Testis (tissue), 3 donors: Measurements from ENCODE around the gene CCND3. TPM values are rescaled to one million over a fixed set of nuclear protein-coding genes. Genes with fewer than 3 reads are reported as not detected.

Experiments
- DNase-seq: peaks from one replicate; pipeline ENCODE4 v3.0.0-alpha.2; 2019
- H3K27ac ChIP-seq, 2 donors: fragments of 200-600 bp; sonication (generic); one replicate each; pipeline ENCODE4 v1.5.1; 2019
- H3K27me3 ChIP-seq: fragments of 200-600 bp; sonication (generic); one replicate; pipeline ENCODE4 v1.5.1; 2019
- H3K36me3 ChIP-seq: fragments of 200-600 bp; sonication (generic); one replicate; pipeline ENCODE4 v1.5.1; 2017; ENCODE audit warnings: low read depth; ENCODE audit errors: missing control alignments
- H3K4me1 ChIP-seq: fragments of 200-600 bp; sonication (generic); one replicate; pipeline ENCODE4 v1.5.1; 2019
- H3K4me3 ChIP-seq, 2 donors: fragments of 200-600 bp; sonication (generic); one replicate each; pipeline ENCODE4 v1.5.1; 2017 to 2019
- H3K9me3 ChIP-seq: fragments of 200-600 bp; sonication (generic); one replicate; pipeline ENCODE4 v1.5.1; 2017
- CTCF ChIP-seq, 3 experiments: fragments of 450-650 bp in 2 of 3; fragments of 200-600 bp in 1 of 3; sonication (generic) in 1 of 3; IDR thresholded peaks; one replicate each; pipeline ENCODE4 v1.5.1; 2016 to 2019; ENCODE audit warnings: antibody characterized with exemption in 3 of 3, mild to moderate bottlenecking in 2 of 3, moderate library complexity in 1 of 3
- POLR2A ChIP-seq: fragments of 450-650 bp; IDR thresholded peaks from one replicate; pipeline ENCODE4 v1.6.1; 2017; ENCODE audit warnings: antibody characterized with exemption, mild to moderate bottlenecking, moderate library complexity
- WGBS, 2 donors: methylation state at CpG; one replicate each; pipeline ENCODE4 v1.1.5; 2018; 5-methylcytosine and 5-hydroxymethylcytosine counted together
- intact Hi-C: fragments of 100-400 bp; cut with DNase I; formaldehyde crosslinking; loops from one replicate; pipeline ENCODE4 v1.15.1; 2023; ENCODE audit warnings: low total_unique reads
- polyA plus RNA-seq: library from polyadenylated mRNA; stranded (reverse); fragments of 350-450 nt; fragmentation: Illumina TruSeq; extraction: RNeasy Lipid Tissue Mini Kit (QIAGEN cat#74804); gene quantifications from one replicate; pipeline ENCODE4 v1.2.3, GENCODE V29; 2014; ENCODE audit warnings: low read depth, low replicate concordance; ENCODE audit not compliant: insufficient read depth
- total RNA-seq, 2 donors: library from RNA; depleted of rRNA; stranded (reverse); fragments of >200 nt; gene quantifications; one replicate each; pipeline ENCODE4 v1.2.3, GENCODE V29; 2016

Gene CCND3
- total and polyA plus RNA-seq, 3 donors from 2014 or later: 21.2 to 32.9 (median 27.9) TPM

DNA sequence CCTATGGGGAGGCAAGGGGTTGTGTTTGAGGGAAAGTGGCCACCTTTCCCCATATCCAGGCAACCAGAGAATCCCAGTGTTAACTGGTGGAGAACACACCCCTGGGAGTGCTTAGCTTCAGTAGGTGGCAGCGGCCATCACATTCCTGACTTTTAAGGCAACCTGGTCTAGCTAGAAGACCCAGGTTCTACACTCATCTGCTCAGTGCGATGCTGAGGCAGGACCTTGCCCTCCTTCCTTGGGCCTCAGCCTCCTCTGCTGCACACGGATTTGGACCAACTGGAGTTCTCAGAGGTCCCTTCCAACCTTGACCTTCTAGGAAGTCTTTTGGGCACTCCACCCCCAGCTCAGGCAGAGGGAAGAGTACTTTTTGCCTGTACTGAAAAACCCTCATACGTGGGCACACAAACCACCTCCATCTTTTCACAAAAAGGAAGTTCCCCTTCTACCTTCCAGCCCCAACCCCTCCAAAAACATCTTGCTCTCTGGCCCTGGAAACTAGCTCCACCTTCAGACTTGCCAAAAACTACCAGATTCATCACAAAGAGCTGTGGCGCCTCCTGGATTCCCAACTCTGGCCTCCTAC, 2.9 kb downstream of the CCND3 start:
- intact Hi-C loops: loop anchor here (5.0 kb wide), 1 partner anchor 104 kb away; no protein-coding TSS in a partner anchor
- Histone ChIP-seq H3K27me3 (no peaks in the 10 kb centered on the region), H3K27ac (peak overlapping the region; percentile 53 to 57), H3K36me3 (no peaks in the 10 kb centered on the region), H3K4me1 (peaks cover 36% of the 10 kb centered on the region), H3K9me3 (no peaks in the 10 kb centered on the region), H3K4me3 (no peak overlapping the region)
- TF ChIP-seq CTCF (IDR thresholded peaks at IDR 0.05) (no peak), POLR2A (no peak)
- DNase-seq: no peak
- WGBS, 2 donors: 41 to 60% methylated on average over 5 of the region's 5 CpGs

GRCh38 chr6:41937861-41938574, 3.6 kb downstream of the CCND3 start:
- DNase-seq: no peak
- TF ChIP-seq CTCF (IDR thresholded peaks at IDR 0.05) (no peak), POLR2A (no peak)
- Histone ChIP-seq H3K27me3 (no peaks in the 10 kb centered on the region), H3K27ac (peak overlapping the region in 1 of 2 donors; percentile 57), H3K4me1 (peaks cover 36% of the 10 kb centered on the region), H3K9me3 (no peaks in the 10 kb centered on the region), H3K4me3 (no peak overlapping the region), H3K36me3 (no peaks in the 10 kb centered on the region)
- 63 to 64% methylated on average over 4 of the region's 4 CpGs for WGBS, 2 donors
- intact Hi-C loops: loop anchor here (5.0 kb wide), 1 partner anchor 104 kb away; no protein-coding TSS in a partner anchor

DNA sequence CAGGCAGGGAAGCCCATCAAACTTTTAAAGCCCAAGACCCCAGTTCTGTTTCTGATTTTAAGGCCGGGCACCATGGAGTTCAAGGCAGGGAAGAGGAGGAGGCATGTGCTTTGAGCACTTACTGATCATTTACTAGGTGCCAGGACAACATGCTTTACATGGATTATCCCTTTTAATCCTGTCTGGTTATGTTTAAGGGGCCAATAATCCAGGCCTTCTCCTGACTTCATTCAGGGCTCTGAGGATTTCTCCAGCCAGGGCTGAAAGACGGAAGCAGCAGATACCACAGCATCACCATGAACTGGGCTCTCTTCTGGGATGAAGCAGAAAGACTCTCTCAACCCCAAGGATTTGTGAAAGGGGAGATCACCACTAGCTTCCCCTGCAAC, 4.1 kb downstream of the CCND3 start:
- intact Hi-C loops: loop anchor here (5.0 kb wide), 1 partner anchor 105 kb away; no protein-coding TSS in a partner anchor
- WGBS, 2 donors: 54 to 71% methylated on average over 2 of the region's 2 CpGs
- no peak for DNase-seq
- Histone ChIP-seq H3K27ac (no peak overlapping the region), H3K4me1 (peaks cover 36% of the 10 kb centered on the region), H3K9me3 (no peaks in the 10 kb centered on the region), H3K4me3 (no peak overlapping the region), H3K36me3 (no peaks in the 10 kb centered on the region), H3K27me3 (no peaks in the 10 kb centered on the region)
- TF ChIP-seq POLR2A: no peak
- no peak for TF ChIP-seq CTCF (IDR thresholded peaks at IDR 0.05)

DNA sequence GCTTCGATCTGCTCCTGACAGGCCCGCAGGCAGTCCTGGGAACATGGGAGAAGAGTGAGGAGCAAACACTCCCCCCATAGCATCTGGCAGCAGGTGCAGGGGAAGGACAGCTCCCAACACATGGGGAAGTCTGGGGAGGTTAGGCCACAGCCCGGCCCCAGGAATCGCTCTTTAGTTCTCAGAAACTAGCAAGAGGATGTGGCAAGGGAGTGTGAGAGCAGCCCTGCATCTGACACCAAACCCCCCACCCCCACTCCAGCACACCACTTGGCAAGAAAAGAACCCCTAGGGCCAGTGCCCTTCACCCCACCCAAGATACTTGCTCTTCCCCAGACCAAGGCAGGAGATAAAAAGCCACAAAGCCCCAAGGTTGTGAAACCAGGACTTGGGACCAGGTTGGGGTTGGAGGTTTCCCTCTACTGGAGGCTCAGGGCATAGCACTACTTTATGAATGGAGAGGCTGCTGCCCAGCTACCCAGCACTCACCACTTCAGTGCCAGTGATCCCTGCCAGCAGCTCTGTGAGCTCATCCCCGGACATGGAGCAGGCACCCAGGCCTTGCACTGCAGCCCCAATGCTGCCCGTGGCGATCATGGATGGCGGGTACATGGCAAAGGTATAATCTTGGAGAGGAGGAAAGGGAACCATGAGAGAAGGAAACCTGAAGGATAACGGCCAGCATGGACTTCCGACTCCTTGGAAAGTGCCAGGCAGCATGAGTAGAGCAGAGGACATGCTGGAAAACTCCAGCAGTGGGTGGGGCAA, 5.4 kb downstream of the CCND3 start:
- Histone ChIP-seq H3K4me3 (no peak overlapping the region), H3K9me3 (no peaks in the 10 kb centered on the region), H3K4me1 (peaks cover 31% of the 10 kb centered on the region), H3K36me3 (no peaks in the 10 kb centered on the region), H3K27me3 (no peaks in the 10 kb centered on the region), H3K27ac (no peak overlapping the region)
- intact Hi-C loops: loop anchor here (5.0 kb wide), 1 partner anchor 106 kb away; no protein-coding TSS in a partner anchor
- DNase-seq: peak; percentile 80
- WGBS, 2 donors: 55 to 59% methylated on average over 7 to 10 of the region's 10 CpGs
- no peak for TF ChIP-seq POLR2A
- TF ChIP-seq CTCF (IDR thresholded peaks at IDR 0.05): peak; percentile 62 to 72 (median 69)
